Loucy (cell line): ENCODE data around the gene ICA1L.

Experiments
- EZH2phosphoT487 ChIP-seq: fragments of 200-600 bp; IDR thresholded peaks from 2 replicates; pipeline ENCODE4 v1.6.1; 2018; ENCODE audit warnings: antibody characterized with exemption, mild to moderate bottlenecking, moderate library complexity, borderline replicate concordance
- TF ChIP-seq, protein P1 (sequence below): fragments of 200-600 bp; sonication (generic); conservative IDR thresholded peaks from 2 replicates; pipeline ENCODE4 v1.5.1; 2014; ENCODE audit warnings: mild to moderate bottlenecking, antibody characterized with exemption, low read length

DNA sequence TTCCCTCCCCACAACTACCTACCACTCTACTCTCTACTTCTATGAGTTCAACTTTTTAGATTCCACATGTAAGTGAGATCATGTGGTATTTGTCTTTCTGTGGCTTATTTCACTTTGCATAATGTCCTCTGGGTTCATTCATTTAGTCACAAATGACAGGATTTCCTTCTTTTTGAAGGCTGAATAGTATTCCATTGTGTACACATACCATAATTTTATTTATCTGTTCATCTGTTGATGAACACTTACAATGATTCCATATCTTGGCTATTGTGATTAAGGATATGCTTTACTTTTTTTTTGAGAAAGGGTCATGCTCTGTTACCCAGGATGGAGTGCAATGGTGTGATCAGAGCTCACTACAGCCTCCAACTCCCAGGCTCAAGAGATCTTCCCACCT is 73.6 kb downstream of the ICA1L start:
- TF ChIP-seq, protein P1, sequence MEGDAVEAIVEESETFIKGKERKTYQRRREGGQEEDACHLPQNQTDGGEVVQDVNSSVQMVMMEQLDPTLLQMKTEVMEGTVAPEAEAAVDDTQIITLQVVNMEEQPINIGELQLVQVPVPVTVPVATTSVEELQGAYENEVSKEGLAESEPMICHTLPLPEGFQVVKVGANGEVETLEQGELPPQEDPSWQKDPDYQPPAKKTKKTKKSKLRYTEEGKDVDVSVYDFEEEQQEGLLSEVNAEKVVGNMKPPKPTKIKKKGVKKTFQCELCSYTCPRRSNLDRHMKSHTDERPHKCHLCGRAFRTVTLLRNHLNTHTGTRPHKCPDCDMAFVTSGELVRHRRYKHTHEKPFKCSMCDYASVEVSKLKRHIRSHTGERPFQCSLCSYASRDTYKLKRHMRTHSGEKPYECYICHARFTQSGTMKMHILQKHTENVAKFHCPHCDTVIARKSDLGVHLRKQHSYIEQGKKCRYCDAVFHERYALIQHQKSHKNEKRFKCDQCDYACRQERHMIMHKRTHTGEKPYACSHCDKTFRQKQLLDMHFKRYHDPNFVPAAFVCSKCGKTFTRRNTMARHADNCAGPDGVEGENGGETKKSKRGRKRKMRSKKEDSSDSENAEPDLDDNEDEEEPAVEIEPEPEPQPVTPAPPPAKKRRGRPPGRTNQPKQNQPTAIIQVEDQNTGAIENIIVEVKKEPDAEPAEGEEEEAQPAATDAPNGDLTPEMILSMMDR, result no peak
- no peak for TF ChIP-seq EZH2phosphoT487
